Large intestine (tissue), 3 donors: ENCODE results near the gene GALNTL6. TPM values are rescaled to one million over a fixed set of nuclear protein-coding genes. Genes with fewer than 3 reads are reported as not detected.

ENCODE experiments used
- DNase-seq, 2 donors: peaks; one replicate each; pipeline versions ENCODE4 v3.0.0 to v3.0.0-alpha.2; 2013
- H3K27ac ChIP-seq: one replicate; pipeline ENCODE4 v1.5.1; 2013; ENCODE audit warnings: low read length
- H3K27me3 ChIP-seq: 2 replicates; pipeline ENCODE4 v1.6.1; 2013; ENCODE audit warnings: low read length; ENCODE audit not compliant: control insufficient read depth, insufficient read depth
- H3K36me3 ChIP-seq: 2 replicates; pipeline ENCODE4 v1.6.1; 2013; ENCODE audit warnings: low read length; ENCODE audit not compliant: control insufficient read depth, insufficient read depth
- H3K4me1 ChIP-seq: one replicate; pipeline ENCODE4 v1.6.1; 2013; ENCODE audit warnings: low read length; ENCODE audit not compliant: control insufficient read depth, insufficient read depth
- H3K4me3 ChIP-seq: one replicate; pipeline ENCODE4 v1.5.1; 2013; ENCODE audit warnings: low read length
- H3K9me3 ChIP-seq: one replicate; pipeline ENCODE4 v1.6.1; 2013; ENCODE audit warnings: mild to moderate bottlenecking, low read depth, low read length, moderate library complexity; ENCODE audit not compliant: control insufficient read depth
- WGBS: methylation state at CpG from one replicate; pipeline ENCODE4 v1.1.5; 2013; ENCODE audit warnings: low lambda C conversion rate; ENCODE audit not compliant: insufficient coverage; 5-methylcytosine and 5-hydroxymethylcytosine counted together
- polyA plus RNA-seq: library from polyadenylated mRNA; unstranded; fragments of 120-200 nt; gene quantifications from one replicate; pipeline ENCODE4 v1.2.1, GENCODE V29; 2013

The GALNTL6 gene
- polyA plus RNA-seq, 1 donor = 0.84 TPM

GRCh38 chr4:171814545-171814944 is 1.3 kb downstream of the GALNTL6 start:
- Histone ChIP-seq H3K9me3 (no peaks in the 10 kb centered on the region), H3K27me3 (peaks cover 36% of the 10 kb centered on the region), H3K4me1 (peaks cover 2% of the 10 kb centered on the region), H3K27ac (no peak overlapping the region), H3K4me3 (no peak overlapping the region), H3K36me3 (no peaks in the 10 kb centered on the region)
- WGBS = 100% methylated on average over 1 of the region's 11 CpGs
- no peak for DNase-seq

DNA sequence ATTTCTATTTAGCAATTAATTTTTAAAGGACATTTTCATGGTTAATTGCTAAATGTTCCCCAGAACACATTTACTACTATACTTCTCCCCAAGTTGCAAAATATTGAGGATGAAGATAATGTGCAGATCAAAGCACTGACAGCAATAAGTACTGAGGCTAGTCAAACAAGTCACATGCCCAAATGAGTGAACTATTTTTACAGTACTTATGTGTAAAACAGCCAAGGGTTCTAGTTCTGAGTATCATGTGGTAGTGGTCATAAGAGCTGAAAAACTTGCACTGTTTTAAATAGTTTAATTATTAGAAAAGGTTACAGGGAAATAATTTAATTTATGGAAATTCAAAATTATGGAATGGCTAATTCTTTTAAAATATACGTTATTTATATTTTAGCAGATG is 3.8 kb downstream of the GALNTL6 start:
- no peak overlapping the region for H3K4me3 ChIP-seq
- peaks cover 2% of the 10 kb centered on the region for H3K4me1 ChIP-seq
- peaks cover 32% of the 10 kb centered on the region for H3K27me3 ChIP-seq
- no peaks in the 10 kb centered on the region for H3K36me3 ChIP-seq
- DNase-seq = no peak
- H3K27ac ChIP-seq = no peak overlapping the region
- H3K9me3 ChIP-seq = no peaks in the 10 kb centered on the region
- WGBS = 83% methylated on average over 1 of the region's 1 CpG

DNA sequence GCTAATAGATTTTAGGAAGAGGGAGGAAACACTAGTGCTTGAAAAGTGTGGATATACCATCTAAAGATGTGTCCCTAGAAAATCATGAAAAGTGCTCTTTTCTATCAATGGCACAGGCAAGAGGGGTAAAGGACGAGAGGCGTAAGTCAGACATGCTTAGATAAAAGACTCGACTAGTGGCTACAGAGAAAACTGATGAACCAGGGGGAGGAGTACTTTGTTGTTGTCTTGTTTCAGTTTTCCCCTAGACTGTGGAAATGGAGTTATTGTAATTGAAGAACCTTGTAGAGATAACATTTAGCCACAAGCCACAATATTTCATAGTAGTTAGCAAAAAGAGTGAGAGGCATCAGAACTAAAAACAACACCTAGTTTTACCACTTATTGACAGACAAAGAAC is 21.4 kb downstream of the GALNTL6 start:
- Histone ChIP-seq H3K27ac (no peak overlapping the region), H3K27me3 (no peaks in the 10 kb centered on the region), H3K4me3 (no peak overlapping the region), H3K36me3 (no peaks in the 10 kb centered on the region), H3K4me1 (no peaks in the 10 kb centered on the region), H3K9me3 (no peaks in the 10 kb centered on the region)
- DNase-seq = no peak
- 39% methylated on average over 3 of the region's 3 CpGs for WGBS

DNA sequence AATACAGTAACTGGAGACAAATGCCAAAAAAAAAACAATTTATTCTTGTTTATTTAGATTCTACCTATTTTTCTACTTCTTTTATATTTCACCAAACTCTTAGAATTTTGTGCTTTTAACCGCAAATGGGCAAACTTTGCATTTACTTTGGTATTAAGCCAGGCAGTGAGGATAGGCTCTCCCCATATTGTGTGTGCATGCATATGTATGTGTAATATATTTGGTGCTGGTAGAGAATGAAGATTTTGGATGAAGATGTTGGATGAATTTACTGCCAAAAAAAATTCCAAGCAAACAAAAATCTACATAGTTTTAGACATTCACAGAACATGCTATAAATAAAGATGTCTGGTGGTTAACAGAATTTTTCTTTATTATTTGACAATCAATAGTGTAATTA is 30.3 kb downstream of the GALNTL6 start:
- 100% methylated on average over 1 of the region's 1 CpG for WGBS
- no peak for DNase-seq
- H3K27ac ChIP-seq = no peak overlapping the region
- H3K27me3 ChIP-seq = no peaks in the 10 kb centered on the region
- no peaks in the 10 kb centered on the region for H3K36me3 ChIP-seq
- no peak overlapping the region for H3K4me3 ChIP-seq
- no peaks in the 10 kb centered on the region for H3K9me3 ChIP-seq
- no peaks in the 10 kb centered on the region for H3K4me1 ChIP-seq

DNA sequence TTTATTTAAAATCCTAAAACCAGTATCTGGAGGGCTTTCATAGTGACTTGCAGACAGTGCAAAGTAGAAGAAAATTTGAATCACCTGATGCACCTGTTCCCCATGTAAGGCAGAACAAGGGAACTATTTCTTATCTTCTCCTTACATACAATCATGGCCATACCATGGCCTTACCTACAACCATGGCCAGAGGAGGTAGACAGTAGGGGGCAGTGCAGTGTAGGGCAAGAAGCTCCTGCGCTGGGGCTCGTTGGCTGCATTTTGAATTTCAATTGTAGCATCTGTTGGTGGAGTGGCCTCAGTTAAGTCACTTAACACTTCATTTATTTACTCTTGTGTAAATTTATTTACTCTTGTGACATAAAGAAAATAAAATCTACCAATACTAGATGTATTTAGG is 33.0 kb downstream of the GALNTL6 start:
- no CpG with 5 or more reads among the region's 2 CpGs for WGBS
- Histone ChIP-seq H3K27ac (no peak overlapping the region), H3K9me3 (no peaks in the 10 kb centered on the region), H3K4me3 (no peak overlapping the region), H3K27me3 (no peaks in the 10 kb centered on the region), H3K4me1 (no peaks in the 10 kb centered on the region), H3K36me3 (no peaks in the 10 kb centered on the region)
- DNase-seq = peak in 1 of 2 donors; percentile 4

DNA sequence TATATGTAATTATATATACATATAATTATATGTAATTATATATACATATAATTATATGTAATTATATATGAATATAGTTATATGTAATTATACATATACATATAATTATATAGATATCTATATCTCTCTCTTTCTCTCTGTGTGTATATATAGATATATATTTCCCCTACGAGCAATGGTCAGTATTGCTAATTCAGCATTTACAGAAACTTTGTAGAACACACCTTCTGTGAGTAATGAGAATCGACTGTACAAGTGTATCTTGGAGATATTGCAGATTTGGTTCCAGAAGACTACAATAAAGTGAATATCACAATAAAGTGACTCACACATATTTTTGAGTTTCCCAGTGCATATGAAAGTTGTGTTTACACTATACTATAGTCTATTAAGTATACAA is 33.7 kb downstream of the GALNTL6 start:
- no CpG with 5 or more reads among the region's 2 CpGs for WGBS
- H3K4me3 ChIP-seq = no peak overlapping the region
- no peaks in the 10 kb centered on the region for H3K9me3 ChIP-seq
- DNase-seq = no peak
- no peaks in the 10 kb centered on the region for H3K36me3 ChIP-seq
- H3K27ac ChIP-seq = no peak overlapping the region
- no peaks in the 10 kb centered on the region for H3K4me1 ChIP-seq
- H3K27me3 ChIP-seq = no peaks in the 10 kb centered on the region

GRCh38 chr4:171847751-171848150 is 34.5 kb downstream of the GALNTL6 start:
- no peak overlapping the region for H3K4me3 ChIP-seq
- WGBS = no CpG with 5 or more reads among the region's 1 CpG
- H3K27me3 ChIP-seq = no peaks in the 10 kb centered on the region
- no peaks in the 10 kb centered on the region for H3K4me1 ChIP-seq
- no peak overlapping the region for H3K27ac ChIP-seq
- DNase-seq = no peak
- no peaks in the 10 kb centered on the region for H3K9me3 ChIP-seq
- H3K36me3 ChIP-seq = no peaks in the 10 kb centered on the region

- no peak overlapping the region for H3K27ac ChIP-seq
- H3K4me3 ChIP-seq = no peak overlapping the region
- no peak for DNase-seq
- WGBS = 100% methylated on average over 2 of the region's 8 CpGs
- no peaks in the 10 kb centered on the region for H3K4me1 ChIP-seq
- no peaks in the 10 kb centered on the region for H3K36me3 ChIP-seq
- H3K9me3 ChIP-seq = no peaks in the 10 kb centered on the region
- H3K27me3 ChIP-seq = no peaks in the 10 kb centered on the region
Observed at GRCh38 chr4:171849686-171850222, 36.5 kb downstream of the GALNTL6 start.

- Histone ChIP-seq H3K27ac (no peak overlapping the region), H3K27me3 (no peaks in the 10 kb centered on the region), H3K9me3 (no peaks in the 10 kb centered on the region), H3K36me3 (no peaks in the 10 kb centered on the region), H3K4me1 (no peaks in the 10 kb centered on the region), H3K4me3 (no peak overlapping the region)
- no peak for DNase-seq
Observed at GRCh38 chr4:171851295-171851694, 38.1 kb downstream of the GALNTL6 start.

- 88% methylated on average over 1 of the region's 3 CpGs for WGBS
- H3K4me3 ChIP-seq = no peak overlapping the region
- H3K27ac ChIP-seq = no peak overlapping the region
- H3K9me3 ChIP-seq = no peaks in the 10 kb centered on the region
- no peaks in the 10 kb centered on the region for H3K27me3 ChIP-seq
- H3K36me3 ChIP-seq = no peaks in the 10 kb centered on the region
- no peaks in the 10 kb centered on the region for H3K4me1 ChIP-seq
- DNase-seq = no peak
Observed at GRCh38 chr4:171857302-171858012, 44.3 kb downstream of the GALNTL6 start.

DNA sequence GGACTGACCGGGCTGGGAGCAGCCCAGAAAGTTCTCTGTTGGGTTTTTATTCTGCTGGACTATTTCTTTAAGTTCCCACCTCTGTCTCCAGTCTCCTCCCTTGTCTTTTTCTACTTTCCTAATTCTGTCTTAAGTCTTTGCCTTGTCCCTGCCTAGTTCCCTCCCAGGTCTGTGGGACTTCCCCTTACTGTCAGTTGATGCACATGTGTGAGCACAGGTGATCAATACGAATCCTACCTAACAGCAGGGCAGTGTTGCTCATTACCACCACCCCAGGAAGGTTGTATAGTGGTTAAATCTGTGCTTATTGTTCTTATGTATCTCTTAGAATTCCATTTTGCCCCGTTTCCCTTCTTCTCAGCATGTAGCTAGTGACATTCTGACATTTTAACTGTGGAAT is 62.1 kb downstream of the GALNTL6 start:
- no peaks in the 10 kb centered on the region for H3K27me3 ChIP-seq
- no peaks in the 10 kb centered on the region for H3K9me3 ChIP-seq
- no peaks in the 10 kb centered on the region for H3K36me3 ChIP-seq
- H3K27ac ChIP-seq = no peak overlapping the region
- no peak overlapping the region for H3K4me3 ChIP-seq
- DNase-seq = no peak
- no peaks in the 10 kb centered on the region for H3K4me1 ChIP-seq
- WGBS = 80% methylated on average over 1 of the region's 3 CpGs
